ENCODE results near the gene MYH14.

Gene MYH14

GRCh38 chr19:50290775-50291174 is 87.4 kb downstream of the MYH14 start:
- H3K4me3 ChIP-seq (ENCODE audit: low read depth, low read length), result no peak overlapping the region
- ChIA-PET CTCF (no interaction called here), POLR2A (no interaction called here)
- DNase-seq (ENCODE audit: low read depth, low spot score), result no peak
- TF ChIP-seq CTCF (IDR thresholded peaks at IDR 0.05; ENCODE audit: insufficient read depth, low read length, missing control alignments), result no peak

- no peak for TF ChIP-seq CTCF (IDR thresholded peaks at IDR 0.05; ENCODE audit: insufficient read depth, low read length, missing control alignments)
- no peak for DNase-seq (ENCODE audit: low read depth, low spot score)
- H3K4me3 ChIP-seq (ENCODE audit: low read depth, low read length), result no peak overlapping the region
- ChIA-PET CTCF (no interaction called here), POLR2A (no interaction called here)
Observed at GRCh38 chr19:50292216-50292827, 88.9 kb downstream of the MYH14 start.

- TF ChIP-seq CTCF (IDR thresholded peaks at IDR 0.05; ENCODE audit: insufficient read depth, low read length, missing control alignments), result no peak
- ChIA-PET CTCF (no interaction called here), POLR2A (no interaction called here)
- H3K4me3 ChIP-seq (ENCODE audit: low read depth, low read length), result no peak overlapping the region
- no peak for DNase-seq (ENCODE audit: low read depth, low spot score)
Observed at GRCh38 chr19:50293263-50294004, 90.0 kb downstream of the MYH14 start.

DNA sequence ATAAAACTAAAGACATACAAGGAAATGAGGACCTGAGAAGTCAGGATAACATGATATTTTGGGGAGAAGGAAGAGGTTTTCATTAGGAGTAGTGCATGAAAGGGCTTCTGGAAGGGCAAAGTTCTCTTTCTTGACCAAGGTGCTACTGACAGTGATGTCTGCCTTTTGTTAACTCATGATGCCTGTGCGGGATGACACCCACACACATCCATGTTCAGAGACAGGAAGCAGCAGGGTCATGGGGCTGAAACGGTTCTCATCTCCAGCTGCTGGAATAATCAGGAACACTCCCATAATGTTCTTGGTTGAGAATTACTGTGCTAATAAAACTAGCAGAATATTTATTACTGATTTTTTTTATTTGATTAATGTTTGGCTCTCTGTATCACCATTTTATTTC is 96.6 kb downstream of the MYH14 start:
- ChIA-PET POLR2A (no interaction called here), CTCF (no interaction called here)
- TF ChIP-seq CTCF (IDR thresholded peaks at IDR 0.05; ENCODE audit: insufficient read depth, low read length, missing control alignments), result no peak
- no peak for DNase-seq (ENCODE audit: low read depth, low spot score)
- H3K4me3 ChIP-seq (ENCODE audit: low read depth, low read length), result no peak overlapping the region

DNA sequence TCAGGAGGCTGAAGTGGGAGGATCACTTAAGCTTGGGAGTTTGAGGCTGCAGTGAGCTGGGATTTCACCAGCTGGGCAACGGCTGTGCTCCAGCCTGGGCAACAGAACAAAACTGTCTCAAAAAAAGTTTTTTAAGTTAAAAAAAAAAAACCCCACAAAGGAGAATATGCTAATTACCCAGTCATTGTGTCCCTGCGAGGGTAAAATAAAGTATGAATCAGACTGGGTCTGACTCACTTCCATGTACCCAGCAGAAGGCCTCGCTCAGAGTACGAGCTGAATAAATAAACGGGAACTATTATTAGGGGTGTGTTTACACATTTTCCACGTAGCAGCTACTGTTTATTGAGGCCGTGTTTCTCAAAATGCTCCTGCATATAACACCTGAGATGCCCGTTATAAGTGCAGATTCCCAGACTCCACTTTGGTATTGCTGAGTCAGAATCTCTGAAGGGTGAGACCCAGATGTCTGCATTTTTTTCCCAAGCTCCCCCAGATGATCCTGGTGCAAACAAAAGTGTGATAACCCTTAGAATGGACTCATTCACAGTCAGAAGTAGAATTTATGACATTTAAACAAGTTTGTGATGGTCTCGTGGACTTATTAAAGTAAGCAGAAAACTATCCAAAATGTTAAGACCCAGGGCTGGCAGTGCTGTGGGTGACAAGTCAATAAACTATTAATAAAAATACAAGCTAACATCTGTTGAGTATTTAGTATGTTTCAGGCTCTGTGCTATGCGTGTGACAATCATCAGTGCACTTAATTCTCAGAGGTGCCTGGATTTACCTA is 97.6 kb downstream of the MYH14 start:
- ChIA-PET POLR2A (no interaction called here), CTCF (no interaction called here)
- peak; percentile 12 for DNase-seq (ENCODE audit: low read depth, low spot score)
- H3K4me3 ChIP-seq (ENCODE audit: low read depth, low read length), result no peak overlapping the region
- TF ChIP-seq CTCF (IDR thresholded peaks at IDR 0.05; ENCODE audit: insufficient read depth, low read length, missing control alignments), result no peak

GRCh38 chr19:50301607-50301971 is 98.2 kb downstream of the MYH14 start:
- no peak for DNase-seq (ENCODE audit: low read depth, low spot score)
- POLR2A ChIA-PET, result no interaction called here
- TF ChIP-seq CTCF (IDR thresholded peaks at IDR 0.05; ENCODE audit: insufficient read depth, low read length, missing control alignments), result no peak
- CTCF ChIA-PET, result no interaction called here
- H3K4me3 ChIP-seq (ENCODE audit: low read depth, low read length), result no peak overlapping the region

All from AG04449 (cell line).